Epithelial cell of proximal tubule (primary cell): ENCODE measurements around the gene SHISAL1. TPM values are rescaled to one million over a fixed set of nuclear protein-coding genes. Genes with fewer than 3 reads are reported as not detected.

ENCODE experiments used
- DNase-seq: peaks from one replicate; pipeline ENCODE4 v3.0.0-alpha.2; 2011; ENCODE audit warnings: low read depth
- H3K4me3 ChIP-seq: 2 replicates; pipeline ENCODE4 v1.5.1; 2011; ENCODE audit warnings: low read depth, mild to moderate bottlenecking, low read length
- CTCF ChIP-seq: conservative IDR thresholded peaks from 2 replicates; pipeline ENCODE4 v1.5.1; 2012; ENCODE audit warnings: low read depth, mild to moderate bottlenecking, low read length
- total RNA-seq: library from RNA; depleted of rRNA; stranded (reverse); fragments of >200 nt; gene quantifications from 2 replicates; pipeline ENCODE4 v1.2.3, GENCODE V29; 2015

The SHISAL1 gene
- total RNA-seq, 1 donor from 2014 or later, result not detected

- DNase-seq, result no peak
- no peak for TF ChIP-seq CTCF
- H3K4me3 ChIP-seq, result no peak overlapping the region
Observed at GRCh38 chr22:44277386-44278135, 35.2 kb downstream of the SHISAL1 start.

- TF ChIP-seq CTCF, result no peak
- H3K4me3 ChIP-seq, result no peak overlapping the region
- DNase-seq, result no peak
Observed at GRCh38 chr22:44276706-44277356, 35.9 kb downstream of the SHISAL1 start.

- TF ChIP-seq CTCF, result no peak
- H3K4me3 ChIP-seq, result no peak overlapping the region
- DNase-seq, result no peak
Observed at GRCh38 chr22:44276041-44276440, 36.7 kb downstream of the SHISAL1 start.

GRCh38 chr22:44275631-44275995, 37.1 kb downstream of the SHISAL1 start:
- DNase-seq, result no peak
- no peak for TF ChIP-seq CTCF
- no peak overlapping the region for H3K4me3 ChIP-seq

GRCh38 chr22:44274918-44275630, 37.7 kb downstream of the SHISAL1 start:
- DNase-seq, result no peak
- no peak overlapping the region for H3K4me3 ChIP-seq
- no peak for TF ChIP-seq CTCF

GRCh38 chr22:44273175-44273574, 39.6 kb downstream of the SHISAL1 start:
- no peak for DNase-seq
- H3K4me3 ChIP-seq, result no peak overlapping the region
- no peak for TF ChIP-seq CTCF
